Measurements from ENCODE around the gene STXBP5. TPM values are rescaled to one million over a fixed set of nuclear protein-coding genes. Genes with fewer than 3 reads are reported as not detected.

Gene STXBP5
- total RNA-seq, 2 donors from 2014 or later, result 22.2 to 27.3 TPM

- DNase-seq (ENCODE audit: low spot score) (no peak), ATAC-seq (ENCODE audit: insufficient number of reproducible peaks, low FRiP score, low read depth) (peak; percentile 67)
- H3K36me3 ChIP-seq, result no peaks in the 10 kb centered on the region
- TF ChIP-seq, protein P1, sequence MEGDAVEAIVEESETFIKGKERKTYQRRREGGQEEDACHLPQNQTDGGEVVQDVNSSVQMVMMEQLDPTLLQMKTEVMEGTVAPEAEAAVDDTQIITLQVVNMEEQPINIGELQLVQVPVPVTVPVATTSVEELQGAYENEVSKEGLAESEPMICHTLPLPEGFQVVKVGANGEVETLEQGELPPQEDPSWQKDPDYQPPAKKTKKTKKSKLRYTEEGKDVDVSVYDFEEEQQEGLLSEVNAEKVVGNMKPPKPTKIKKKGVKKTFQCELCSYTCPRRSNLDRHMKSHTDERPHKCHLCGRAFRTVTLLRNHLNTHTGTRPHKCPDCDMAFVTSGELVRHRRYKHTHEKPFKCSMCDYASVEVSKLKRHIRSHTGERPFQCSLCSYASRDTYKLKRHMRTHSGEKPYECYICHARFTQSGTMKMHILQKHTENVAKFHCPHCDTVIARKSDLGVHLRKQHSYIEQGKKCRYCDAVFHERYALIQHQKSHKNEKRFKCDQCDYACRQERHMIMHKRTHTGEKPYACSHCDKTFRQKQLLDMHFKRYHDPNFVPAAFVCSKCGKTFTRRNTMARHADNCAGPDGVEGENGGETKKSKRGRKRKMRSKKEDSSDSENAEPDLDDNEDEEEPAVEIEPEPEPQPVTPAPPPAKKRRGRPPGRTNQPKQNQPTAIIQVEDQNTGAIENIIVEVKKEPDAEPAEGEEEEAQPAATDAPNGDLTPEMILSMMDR (IDR thresholded peaks at IDR 0.05), result no peak
- H3K4me3 ChIP-seq, result no peak overlapping the region
- H3K4me1 ChIP-seq (ENCODE audit: control insufficient read depth in 1 of 2, low read depth in 2 of 2), result no peaks in the 10 kb centered on the region
- H3K27me3 ChIP-seq (replicated peaks; ENCODE audit: insufficient read depth), result no peaks in the 10 kb centered on the region
- peak overlapping the region in 1 of 2 donors; percentile 39 for H3K27ac ChIP-seq
- no peaks in the 10 kb centered on the region for H3K9me3 ChIP-seq
Observed at GRCh38 chr6:147170269-147170668, 33.9 kb upstream of the STXBP5 start.

GRCh38 chr6:147173140-147173539 lies 31.1 kb upstream of the STXBP5 start:
- H3K27me3 ChIP-seq (replicated peaks; ENCODE audit: insufficient read depth), result no peaks in the 10 kb centered on the region
- H3K4me1 ChIP-seq (ENCODE audit: control insufficient read depth in 1 of 2, low read depth in 2 of 2), result no peaks in the 10 kb centered on the region
- H3K4me3 ChIP-seq, result no peak overlapping the region
- no peaks in the 10 kb centered on the region for H3K9me3 ChIP-seq
- no peaks in the 10 kb centered on the region for H3K36me3 ChIP-seq
- H3K27ac ChIP-seq, result no peak overlapping the region
- DNase-seq (ENCODE audit: low spot score) (no peak), ATAC-seq (ENCODE audit: insufficient number of reproducible peaks, low FRiP score, low read depth) (no peak)
- TF ChIP-seq, protein P1 (IDR thresholded peaks at IDR 0.05), result no peak

- no peaks in the 10 kb centered on the region for H3K9me3 ChIP-seq
- DNase-seq (ENCODE audit: low spot score) (no peak), ATAC-seq (ENCODE audit: insufficient number of reproducible peaks, low FRiP score, low read depth) (no peak)
- no peak overlapping the region for H3K4me3 ChIP-seq
- TF ChIP-seq, protein P1 (IDR thresholded peaks at IDR 0.05), result no peak
- H3K4me1 ChIP-seq (ENCODE audit: control insufficient read depth in 1 of 2, low read depth in 2 of 2), result no peaks in the 10 kb centered on the region
- no peak overlapping the region for H3K27ac ChIP-seq
- H3K36me3 ChIP-seq, result no peaks in the 10 kb centered on the region
- H3K27me3 ChIP-seq (replicated peaks; ENCODE audit: insufficient read depth), result no peaks in the 10 kb centered on the region
Observed at GRCh38 chr6:147173675-147174308, 30.4 kb upstream of the STXBP5 start.

DNA sequence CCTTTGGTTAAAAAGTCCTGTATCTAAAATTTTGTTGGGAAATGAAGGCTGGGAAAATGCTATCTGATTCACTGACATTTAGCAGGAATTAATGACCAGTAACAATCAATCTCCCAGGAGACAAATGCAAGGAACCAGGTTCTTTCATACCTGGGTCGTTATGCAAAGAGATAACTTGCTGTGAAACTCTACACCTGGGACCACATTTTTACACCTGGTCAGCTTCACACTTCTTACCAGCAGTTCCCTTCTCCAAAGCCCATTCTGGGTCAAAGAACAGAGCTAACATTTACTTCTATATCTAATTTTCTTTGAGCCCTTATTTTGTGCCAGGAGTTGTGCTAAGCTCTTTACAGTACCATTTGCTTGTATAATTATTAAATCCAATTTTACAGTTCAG lies 27.4 kb upstream of the STXBP5 start:
- no peak overlapping the region for H3K27ac ChIP-seq
- no peaks in the 10 kb centered on the region for H3K36me3 ChIP-seq
- ATAC-seq (ENCODE audit: insufficient number of reproducible peaks, low FRiP score, low read depth), result no peak
- no peak overlapping the region for H3K4me3 ChIP-seq
- H3K9me3 ChIP-seq, result no peaks in the 10 kb centered on the region
- H3K27me3 ChIP-seq (replicated peaks; ENCODE audit: insufficient read depth), result no peaks in the 10 kb centered on the region
- DNase-seq (ENCODE audit: low spot score), result no peak
- no peaks in the 10 kb centered on the region for H3K4me1 ChIP-seq (ENCODE audit: control insufficient read depth in 1 of 2, low read depth in 2 of 2)
- TF ChIP-seq, protein P1 (IDR thresholded peaks at IDR 0.05), result no peak

- Histone ChIP-seq H3K27me3 (replicated peaks; ENCODE audit: insufficient read depth) (no peaks in the 10 kb centered on the region), H3K4me3 (no peak overlapping the region), H3K4me1 (ENCODE audit: control insufficient read depth in 1 of 2, low read depth in 2 of 2) (no peaks in the 10 kb centered on the region), H3K27ac (no peak overlapping the region), H3K36me3 (no peaks in the 10 kb centered on the region), H3K9me3 (no peaks in the 10 kb centered on the region)
- ATAC-seq (ENCODE audit: insufficient number of reproducible peaks, low FRiP score, low read depth), result no peak
- no peak for DNase-seq (ENCODE audit: low spot score)
- TF ChIP-seq, protein P1 (IDR thresholded peaks at IDR 0.05), result no peak
Observed at GRCh38 chr6:147177286-147177685, 26.9 kb upstream of the STXBP5 start.
